Neural progenitor cell (in vitro differentiated cells): ENCODE results near the gene OSBPL1A.

ENCODE experiments used
- EZH2 ChIP-seq: fragments of 200-600 bp; sonication (generic); IDR thresholded peaks from 2 replicates; pipeline ENCODE4 v1.6.1; 2017; ENCODE audit warnings: antibody characterized with exemption, mild to moderate bottlenecking, moderate library complexity
- EZH2phosphoT487 ChIP-seq: fragments of 200-600 bp; sonication (generic); IDR thresholded peaks from 2 replicates; pipeline ENCODE4 v1.6.1; 2017; ENCODE audit warnings: antibody characterized with exemption
- TF ChIP-seq, protein P1 (sequence below): fragments of 200-600 bp; sonication (generic); IDR thresholded peaks from 2 replicates; pipeline ENCODE4 v1.5.1; 2017; ENCODE audit warnings: antibody characterized with exemption, mild to moderate bottlenecking

DNA sequence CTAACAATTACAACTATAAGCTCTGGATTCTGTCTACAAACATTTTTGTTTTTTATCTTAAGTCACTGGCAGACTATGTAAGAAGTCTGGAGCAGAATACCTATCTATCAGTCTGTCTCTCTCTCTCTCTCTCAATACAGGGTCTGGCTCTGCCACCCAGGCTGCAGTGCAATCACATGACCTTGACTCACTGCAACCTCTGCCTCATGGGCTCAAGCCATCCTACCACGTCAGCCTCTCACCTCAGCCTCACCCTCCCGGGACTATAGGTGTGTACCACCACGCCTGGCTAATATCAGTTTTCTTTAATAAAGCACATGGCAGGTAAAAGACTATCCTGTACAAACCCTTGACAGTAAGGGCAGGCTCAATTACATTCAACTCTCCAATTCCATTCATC lies 96.9 kb downstream of the OSBPL1A start:
- TF ChIP-seq, protein P1, sequence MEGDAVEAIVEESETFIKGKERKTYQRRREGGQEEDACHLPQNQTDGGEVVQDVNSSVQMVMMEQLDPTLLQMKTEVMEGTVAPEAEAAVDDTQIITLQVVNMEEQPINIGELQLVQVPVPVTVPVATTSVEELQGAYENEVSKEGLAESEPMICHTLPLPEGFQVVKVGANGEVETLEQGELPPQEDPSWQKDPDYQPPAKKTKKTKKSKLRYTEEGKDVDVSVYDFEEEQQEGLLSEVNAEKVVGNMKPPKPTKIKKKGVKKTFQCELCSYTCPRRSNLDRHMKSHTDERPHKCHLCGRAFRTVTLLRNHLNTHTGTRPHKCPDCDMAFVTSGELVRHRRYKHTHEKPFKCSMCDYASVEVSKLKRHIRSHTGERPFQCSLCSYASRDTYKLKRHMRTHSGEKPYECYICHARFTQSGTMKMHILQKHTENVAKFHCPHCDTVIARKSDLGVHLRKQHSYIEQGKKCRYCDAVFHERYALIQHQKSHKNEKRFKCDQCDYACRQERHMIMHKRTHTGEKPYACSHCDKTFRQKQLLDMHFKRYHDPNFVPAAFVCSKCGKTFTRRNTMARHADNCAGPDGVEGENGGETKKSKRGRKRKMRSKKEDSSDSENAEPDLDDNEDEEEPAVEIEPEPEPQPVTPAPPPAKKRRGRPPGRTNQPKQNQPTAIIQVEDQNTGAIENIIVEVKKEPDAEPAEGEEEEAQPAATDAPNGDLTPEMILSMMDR: no peak
- TF ChIP-seq EZH2phosphoT487 (no peak), EZH2 (no peak)
